Cardiac muscle cell (in vitro differentiated cells and primary cell): ENCODE results near the gene USO1. TPM values are rescaled to one million over a fixed set of nuclear protein-coding genes. Genes with fewer than 3 reads are reported as not detected.

Source experiments
- DNase-seq, 2 donors: peaks; one replicate each; pipeline versions ENCODE4 v3.0.0 to v3.0.0-alpha.2; 2010 to 2017; ENCODE audit warnings: low read depth in 1 of 2, low spot score in 1 of 2
- H3K27ac ChIP-seq: fragments of 200-600 bp; sonication (generic); 2 replicates; pipeline ENCODE4 v1.5.1; 2016
- H3K27me3 ChIP-seq: fragments of 200-600 bp; sonication (generic); 2 replicates; pipeline ENCODE4 v1.6.0; 2016; ENCODE audit warnings: control low read depth
- H3K36me3 ChIP-seq: fragments of 200-600 bp; sonication (generic); 2 replicates; pipeline ENCODE4 v1.5.1; 2016; ENCODE audit warnings: control low read depth
- H3K4me1 ChIP-seq: fragments of 200-600 bp; sonication (generic); 2 replicates; pipeline ENCODE4 v1.8.1; 2017; ENCODE audit warnings: low read depth, mild to moderate bottlenecking, mixed run types
- H3K4me3 ChIP-seq: fragments of 200-600 bp; sonication (generic); 2 replicates; pipeline ENCODE4 v1.5.1; 2016; ENCODE audit warnings: mild to moderate bottlenecking
- H3K9me3 ChIP-seq: fragments of 200-600 bp; sonication (generic); 2 replicates; pipeline ENCODE4 v1.5.1; 2017; ENCODE audit warnings: low read depth, mild to moderate bottlenecking, control low read depth
- polyA plus RNA-seq: library from polyadenylated mRNA; unstranded; fragments of >200 nt; fragmentation: Nextera tagmentation; extraction: Ambion mirVana; gene quantifications from 2 replicates; pipeline ENCODE4 v1.2.1, GENCODE V29; 2016
- total RNA-seq: library from RNA; depleted of rRNA; stranded (reverse); fragments of >200 nt; gene quantifications from 2 replicates; pipeline ENCODE4 v1.2.3, GENCODE V29; 2016
- TF ChIP-seq, protein P1 (sequence below): IDR thresholded peaks from 2 replicates; pipeline ENCODE4 v1.5.1; 2012; ENCODE audit warnings: low read depth, mild to moderate bottlenecking, low read length

Gene USO1
- total and polyA plus RNA-seq, 2 experiments from 2014 or later: 45.1 to 50.5 TPM

- peaks cover 16% of the 10 kb centered on the region for H3K4me1 ChIP-seq
- no peaks in the 10 kb centered on the region for H3K36me3 ChIP-seq
- H3K27me3 ChIP-seq: no peaks in the 10 kb centered on the region
- H3K27ac ChIP-seq: peak overlapping the region; percentile 83
- TF ChIP-seq, protein P1, sequence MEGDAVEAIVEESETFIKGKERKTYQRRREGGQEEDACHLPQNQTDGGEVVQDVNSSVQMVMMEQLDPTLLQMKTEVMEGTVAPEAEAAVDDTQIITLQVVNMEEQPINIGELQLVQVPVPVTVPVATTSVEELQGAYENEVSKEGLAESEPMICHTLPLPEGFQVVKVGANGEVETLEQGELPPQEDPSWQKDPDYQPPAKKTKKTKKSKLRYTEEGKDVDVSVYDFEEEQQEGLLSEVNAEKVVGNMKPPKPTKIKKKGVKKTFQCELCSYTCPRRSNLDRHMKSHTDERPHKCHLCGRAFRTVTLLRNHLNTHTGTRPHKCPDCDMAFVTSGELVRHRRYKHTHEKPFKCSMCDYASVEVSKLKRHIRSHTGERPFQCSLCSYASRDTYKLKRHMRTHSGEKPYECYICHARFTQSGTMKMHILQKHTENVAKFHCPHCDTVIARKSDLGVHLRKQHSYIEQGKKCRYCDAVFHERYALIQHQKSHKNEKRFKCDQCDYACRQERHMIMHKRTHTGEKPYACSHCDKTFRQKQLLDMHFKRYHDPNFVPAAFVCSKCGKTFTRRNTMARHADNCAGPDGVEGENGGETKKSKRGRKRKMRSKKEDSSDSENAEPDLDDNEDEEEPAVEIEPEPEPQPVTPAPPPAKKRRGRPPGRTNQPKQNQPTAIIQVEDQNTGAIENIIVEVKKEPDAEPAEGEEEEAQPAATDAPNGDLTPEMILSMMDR: no peak
- H3K4me3 ChIP-seq: no peak overlapping the region
- peak; percentile 24 to 81 for DNase-seq
- H3K9me3 ChIP-seq: no peaks in the 10 kb centered on the region
Observed at GRCh38 chr4:75745161-75745560, 20.8 kb downstream of the USO1 start.

- Histone ChIP-seq H3K9me3 (no peaks in the 10 kb centered on the region), H3K4me1 (peaks cover 16% of the 10 kb centered on the region), H3K36me3 (no peaks in the 10 kb centered on the region), H3K27ac (peak overlapping the region; percentile 83), H3K27me3 (no peaks in the 10 kb centered on the region), H3K4me3 (no peak overlapping the region)
- TF ChIP-seq, protein P1: no peak
- DNase-seq: no peak
Observed at GRCh38 chr4:75745721-75746199, 21.4 kb downstream of the USO1 start.

- Histone ChIP-seq H3K9me3 (no peaks in the 10 kb centered on the region), H3K4me3 (no peak overlapping the region), H3K36me3 (peaks cover 24% of the 10 kb centered on the region), H3K27me3 (no peaks in the 10 kb centered on the region), H3K27ac (no peak overlapping the region), H3K4me1 (no peaks in the 10 kb centered on the region)
- TF ChIP-seq, protein P1: no peak
- no peak for DNase-seq
Observed at GRCh38 chr4:75752637-75753036, 28.3 kb downstream of the USO1 start.

GRCh38 chr4:75769036-75769435 lies 44.7 kb downstream of the USO1 start:
- TF ChIP-seq, protein P1: no peak
- H3K9me3 ChIP-seq: no peaks in the 10 kb centered on the region
- peak in 1 of 2 donors; percentile 5 for DNase-seq
- H3K27me3 ChIP-seq: no peaks in the 10 kb centered on the region
- H3K27ac ChIP-seq: no peak overlapping the region
- no peaks in the 10 kb centered on the region for H3K4me1 ChIP-seq
- peaks cover 25% of the 10 kb centered on the region for H3K36me3 ChIP-seq
- no peak overlapping the region for H3K4me3 ChIP-seq

GRCh38 chr4:75771607-75772006 lies 47.2 kb downstream of the USO1 start:
- Histone ChIP-seq H3K4me3 (no peak overlapping the region), H3K4me1 (no peaks in the 10 kb centered on the region), H3K36me3 (peaks cover 43% of the 10 kb centered on the region), H3K27me3 (no peaks in the 10 kb centered on the region), H3K27ac (no peak overlapping the region), H3K9me3 (no peaks in the 10 kb centered on the region)
- DNase-seq: no peak
- TF ChIP-seq, protein P1: no peak
